HepG2 (cell line): ENCODE results near the gene UNC5CL. TPM values are rescaled to one million over a fixed set of nuclear protein-coding genes. Genes with fewer than 3 reads are reported as not detected.

ENCODE experiments used
- ARNT ChIP-seq: fragments of 450-650 bp; IDR thresholded peaks from 2 replicates; pipeline ENCODE4 v1.6.1; 2017
- ATF2 ChIP-seq: sonication (generic); formaldehyde crosslinking; IDR thresholded peaks from 2 replicates; pipeline ENCODE4 v1.4.0; 2020; ENCODE audit warnings: missing genetic modification reagents
- CBX1 ChIP-seq: IDR thresholded peaks from one replicate; pipeline ENCODE4 v1.6.1; 2016; ENCODE audit warnings: antibody characterized with exemption, low read depth
- KMT2B ChIP-seq: IDR thresholded peaks from 2 replicates; pipeline ENCODE4 v1.6.1; 2016; ENCODE audit warnings: missing genetic modification reagents, missing compliant biosample characterization
- MAX ChIP-seq: IDR thresholded peaks from 2 replicates; pipeline ENCODE4 v1.6.1; 2012; ENCODE audit warnings: inconsistent platforms
- TFE3 ChIP-seq: IDR thresholded peaks from 2 replicates; pipeline ENCODE4 v1.6.1; 2016
- ZBTB25 ChIP-seq: IDR thresholded peaks from 2 replicates; pipeline ENCODE4 v1.6.1; 2018; ENCODE audit warnings: missing genetic modification reagents
- ZNF142 ChIP-seq: sonication (generic); formaldehyde crosslinking; IDR thresholded peaks from 2 replicates; pipeline ENCODE4 v1.4.0; 2020; ENCODE audit warnings: missing genetic modification reagents
- ZNF264 ChIP-seq: sonication (generic); formaldehyde crosslinking; IDR thresholded peaks from 2 replicates; pipeline ENCODE4 v1.4.0; 2020; ENCODE audit warnings: missing genetic modification reagents
- polyA plus RNA-seq, 8 experiments: library from polyadenylated mRNA; depleted of rRNA in 3 of 8; stranded (reverse) in 7 of 8; unstranded in 1 of 8; fragments of >200 nt; fragmentation: Illumina TruSeq in 4 of 8; extraction: Trizol in 4 of 8; gene quantifications; 2 replicates each; pipeline versions ENCODE4 v1.2.1 to v1.2.3, GENCODE V29; 2011 to 2016; ENCODE audit warnings: low read depth in 4 of 8, missing spikeins in 1 of 8, mixed read lengths in 1 of 8; ENCODE audit not compliant: insufficient read depth in 1 of 8
- total RNA-seq, 5 experiments: library from RNA; depleted of rRNA; stranded (reverse); fragments of >200 nt; fragmentation: Illumina TruSeq; extraction: Trizol; gene quantifications; 2 replicates each; pipeline ENCODE4 v1.2.3, GENCODE V29; 2016; ENCODE audit warnings: low read depth in 1 of 5

The UNC5CL gene
- total and polyA plus RNA-seq, 2 of the 13 experiments (the other 11 are each of a cell fraction or from before 2014, with no cell fraction given) = 2.4 to 2.5 TPM

- peak; percentile 77 for TF ChIP-seq KMT2B
- peak; percentile 65; the same call in 1 of the 2 replicates for TF ChIP-seq MAX
- TF ChIP-seq ZNF264 (CRISPR knock-in tag) = peak; percentile 49; the same call in 1 of the 2 replicates
- TF ChIP-seq ARNT = no peak
- peak; percentile 100 for TF ChIP-seq ZBTB25
- peak; percentile 61 for TF ChIP-seq TFE3
- TF ChIP-seq ATF2 (CRISPR knock-in tag) = peak; percentile 41; the same call in 1 of the 2 replicates
- peak; percentile 16 for TF ChIP-seq CBX1
- peak; percentile 73; the same call in 1 of the 2 replicates for TF ChIP-seq ZNF142
Measured at GRCh38 chr6:41071923-41072835, 33.2 kb upstream of the UNC5CL start, which contains the start of gene OARD1 (continued).
